Ovary (tissue), 9 donors: ENCODE results near the gene MAP2K7. TPM values are rescaled to one million over a fixed set of nuclear protein-coding genes. Genes with fewer than 3 reads are reported as not detected.

Experiments
- DNase-seq, 5 donors: peaks; one replicate each; pipeline ENCODE4 v3.0.0-alpha.2; 2019 to 2020
- H3K27ac ChIP-seq, 2 donors: fragments of 200-600 bp; one replicate each; pipeline versions ENCODE4 v1.5.1 to v1.8.0; 2019 to 2022
- H3K27me3 ChIP-seq: fragments of 200-600 bp; one replicate; pipeline ENCODE4 v1.8.0; 2022
- H3K36me3 ChIP-seq: fragments of 200-600 bp; sonication (generic); one replicate; pipeline ENCODE4 v1.5.1; 2019
- H3K4me1 ChIP-seq: one replicate; pipeline ENCODE4 v1.8.1; 2013; ENCODE audit warnings: mild to moderate bottlenecking, moderate library complexity; ENCODE audit not compliant: insufficient read depth
- H3K4me3 ChIP-seq: fragments of 200-600 bp; sonication (generic); one replicate; pipeline ENCODE4 v1.5.1; 2017
- H3K9me3 ChIP-seq, 2 donors: fragments of 200-600 bp in 1 of 2; sonication (generic) in 1 of 2; one replicate each; pipeline versions ENCODE4 v1.5.1 to v1.8.1; 2013 to 2019; ENCODE audit warnings: mild to moderate bottlenecking in 1 of 2, moderate library complexity in 1 of 2
- EP300 ChIP-seq: sonication (generic); formaldehyde crosslinking; IDR thresholded peaks from one replicate; pipeline ENCODE4 v1.6.1; 2017; ENCODE audit warnings: antibody characterized with exemption
- POLR2A ChIP-seq: fragments of 450-650 bp; IDR thresholded peaks from one replicate; pipeline ENCODE4 v1.6.1; 2017; ENCODE audit warnings: antibody characterized with exemption, mild to moderate bottlenecking, moderate library complexity
- WGBS, 3 donors: extraction: QIAGEN DNeasy Blood & Tissue Kit in 1 of 3; methylation state at CpG; one replicate each; pipeline versions ENCODE4 v1.1.5 to v1.1.7; 2013 to 2017; 5-methylcytosine and 5-hydroxymethylcytosine counted together
- intact Hi-C, 4 donors: fragments of 100-400 bp; cut with DNase I; formaldehyde crosslinking; loops; one replicate each; pipeline versions ENCODE4 v1.11.0 to v1.15.1; 2022 to 2023
- polyA plus RNA-seq, 2 donors: library from polyadenylated mRNA; stranded (reverse); fragments of 200-250 nt in 1 of 2; fragments of 350-450 nt in 1 of 2; fragmentation: Illumina TruSeq in 1 of 2; extraction: RNeasy Lipid Tissue Mini Kit (QIAGEN cat#74804) in 1 of 2; gene quantifications; one replicate each; pipeline ENCODE4 v1.2.3, GENCODE V29; 2013 to 2014
- total RNA-seq, 7 donors: library from RNA; depleted of rRNA in 2 of 7; stranded (reverse); fragments of >200 nt in 2 of 7; fragmentation: NEBNext Ultra II Directional in 3 of 7; extraction: Animal tissue kit (Norgen Biotek cat#: 25700) in 3 of 7; gene quantifications; one replicate each; pipeline versions ENCODE4 v1.1.0 to v1.2.4, GENCODE V29; 2016 to 2023
- TF ChIP-seq, protein P1 (sequence below), 3 donors: fragments of 450-650 bp in 2 of 3; fragments of 200-600 bp in 1 of 3; IDR thresholded peaks; one replicate each; pipeline versions ENCODE4 v1.5.1 to v1.8.0; 2016 to 2022; ENCODE audit warnings: antibody characterized with exemption in 3 of 3, mild to moderate bottlenecking in 1 of 3
- donor health status: DM: no; HTN: no; CAD: no; lungs with moderate emphysema.
- donor health status: DM: no; HTN: no; CAD: no.
- donor health status: Bipolar disorder and iron deficiency.
- donor health status: DM: yes; HTN: yes; CAD: no.
- donor health status: DM: no; HTN: no; CAD: no.
- donor health status: DM: yes; HTN: yes; CAD: no.

The MAP2K7 gene
- total and polyA plus RNA-seq, 9 donors = 6.3 to 35.5 (median 26.3) TPM

DNA sequence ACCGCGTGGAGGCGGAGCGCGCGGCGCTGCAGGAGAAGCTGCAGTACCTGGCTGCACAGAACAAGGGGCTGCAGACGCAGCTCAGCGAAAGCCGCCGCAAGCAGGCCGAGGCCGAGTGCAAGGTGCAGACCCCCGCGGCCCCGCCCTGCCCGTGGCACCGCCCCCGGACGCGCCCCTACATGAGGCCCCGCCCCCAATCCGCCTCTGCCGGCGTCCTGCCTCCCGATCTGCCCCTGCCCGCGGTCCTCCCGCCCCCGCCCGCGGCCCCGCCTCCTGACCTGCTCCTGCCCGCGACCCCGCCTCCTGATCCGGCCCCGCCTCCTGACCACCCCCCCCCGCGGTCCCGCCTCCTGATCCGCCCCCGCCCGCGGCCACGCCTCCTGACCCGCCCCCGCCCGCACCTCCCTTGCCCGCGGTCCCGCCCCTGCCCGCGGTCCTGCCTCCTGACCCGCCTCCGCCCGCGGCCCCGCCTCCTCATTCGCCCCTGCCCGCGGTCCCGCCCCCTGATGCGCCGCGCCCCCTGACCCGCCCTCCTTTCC, 41.2 kb upstream of the MAP2K7 start:
- no peaks in the 10 kb centered on the region for H3K27me3 ChIP-seq
- peaks cover 7% of the 10 kb centered on the region for H3K4me1 ChIP-seq
- 6 to 27% (median 8%) methylated on average over 3 to 65 of the region's 67 CpGs for WGBS, 3 donors
- peak; percentile 58 to 81 (median 75) for DNase-seq
- H3K36me3 ChIP-seq = no peaks in the 10 kb centered on the region
- H3K27ac ChIP-seq = no peak overlapping the region
- intact Hi-C loops = no loop called here
- no peak for TF ChIP-seq EP300
- TF ChIP-seq POLR2A = no peak
- TF ChIP-seq, protein P1, sequence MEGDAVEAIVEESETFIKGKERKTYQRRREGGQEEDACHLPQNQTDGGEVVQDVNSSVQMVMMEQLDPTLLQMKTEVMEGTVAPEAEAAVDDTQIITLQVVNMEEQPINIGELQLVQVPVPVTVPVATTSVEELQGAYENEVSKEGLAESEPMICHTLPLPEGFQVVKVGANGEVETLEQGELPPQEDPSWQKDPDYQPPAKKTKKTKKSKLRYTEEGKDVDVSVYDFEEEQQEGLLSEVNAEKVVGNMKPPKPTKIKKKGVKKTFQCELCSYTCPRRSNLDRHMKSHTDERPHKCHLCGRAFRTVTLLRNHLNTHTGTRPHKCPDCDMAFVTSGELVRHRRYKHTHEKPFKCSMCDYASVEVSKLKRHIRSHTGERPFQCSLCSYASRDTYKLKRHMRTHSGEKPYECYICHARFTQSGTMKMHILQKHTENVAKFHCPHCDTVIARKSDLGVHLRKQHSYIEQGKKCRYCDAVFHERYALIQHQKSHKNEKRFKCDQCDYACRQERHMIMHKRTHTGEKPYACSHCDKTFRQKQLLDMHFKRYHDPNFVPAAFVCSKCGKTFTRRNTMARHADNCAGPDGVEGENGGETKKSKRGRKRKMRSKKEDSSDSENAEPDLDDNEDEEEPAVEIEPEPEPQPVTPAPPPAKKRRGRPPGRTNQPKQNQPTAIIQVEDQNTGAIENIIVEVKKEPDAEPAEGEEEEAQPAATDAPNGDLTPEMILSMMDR (IDR thresholded peaks at IDR 0.05) = no peak
- H3K9me3 ChIP-seq = no peaks in the 10 kb centered on the region
- no peak overlapping the region for H3K4me3 ChIP-seq

- Histone ChIP-seq H3K27ac (no peak overlapping the region), H3K4me3 (no peak overlapping the region), H3K9me3 (no peaks in the 10 kb centered on the region), H3K36me3 (no peaks in the 10 kb centered on the region), H3K27me3 (no peaks in the 10 kb centered on the region), H3K4me1 (peaks cover 7% of the 10 kb centered on the region)
- intact Hi-C loops = no loop called here
- peak in 2 of 5 donors; percentile 40 to 54 for DNase-seq
- no peak for TF ChIP-seq EP300
- TF ChIP-seq, protein P1 (IDR thresholded peaks at IDR 0.05) = no peak
- no peak for TF ChIP-seq POLR2A
- 79 to 88% (median 86%) methylated on average over 77 to 83 of the region's 83 CpGs for WGBS, 3 donors
These were observed 40.3 kb upstream of the MAP2K7 start for GRCh38 chr19:7863157-7863970.

DNA sequence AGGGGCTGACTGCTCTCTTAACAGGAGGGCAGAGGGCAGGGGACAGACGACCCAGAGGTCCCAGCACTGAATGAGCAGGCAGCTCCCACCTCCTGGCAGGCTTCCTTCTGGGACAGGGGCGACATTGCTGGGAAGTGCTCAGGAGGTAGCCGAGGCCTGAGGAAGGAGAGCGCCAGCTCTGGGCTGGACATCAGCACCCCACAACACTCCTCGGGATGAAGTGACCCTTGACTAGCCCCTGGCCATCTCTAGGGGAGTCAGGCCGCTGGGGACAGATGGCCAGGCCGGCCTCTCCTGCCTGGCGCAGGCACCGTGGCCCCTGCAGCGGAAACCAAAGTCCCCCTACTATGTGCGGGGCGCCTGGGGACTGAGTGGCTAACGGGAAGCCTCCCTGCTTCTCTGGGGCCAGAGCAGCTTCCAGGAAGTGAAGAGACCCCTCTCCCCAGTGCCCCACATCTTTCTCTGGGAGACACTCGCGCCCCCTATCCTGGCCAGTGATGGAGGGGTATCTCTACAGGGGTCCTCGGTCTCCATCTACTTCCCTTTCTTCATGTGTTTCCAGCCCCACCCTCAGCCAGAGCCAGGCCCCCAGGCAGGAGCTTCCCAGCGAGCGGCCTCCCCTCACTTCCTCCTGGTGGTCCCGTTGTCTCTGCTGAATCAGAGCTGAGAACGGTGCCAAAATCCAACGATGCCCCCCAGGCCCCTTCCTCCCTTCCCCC, 39.5 kb upstream of the MAP2K7 start:
- H3K4me3 ChIP-seq = no peak overlapping the region
- intact Hi-C loops = no loop called here
- 80 to 84% (median 80%) methylated on average over 21 of the region's 21 CpGs for WGBS, 3 donors
- H3K9me3 ChIP-seq = no peaks in the 10 kb centered on the region
- peak in 2 of 5 donors; percentile 26 to 27 for DNase-seq
- H3K27ac ChIP-seq = no peak overlapping the region
- peaks cover 12% of the 10 kb centered on the region for H3K4me1 ChIP-seq
- no peaks in the 10 kb centered on the region for H3K36me3 ChIP-seq
- H3K27me3 ChIP-seq = no peaks in the 10 kb centered on the region
- TF ChIP-seq, protein P1 (IDR thresholded peaks at IDR 0.05) = no peak
- TF ChIP-seq POLR2A (no peak), EP300 (no peak)

- intact Hi-C loops = no loop called here
- H3K27ac ChIP-seq = no peak overlapping the region
- H3K27me3 ChIP-seq = no peaks in the 10 kb centered on the region
- TF ChIP-seq POLR2A (no peak), EP300 (no peak)
- TF ChIP-seq, protein P1 (IDR thresholded peaks at IDR 0.05) = no peak
- H3K4me1 ChIP-seq = peaks cover 12% of the 10 kb centered on the region
- DNase-seq = peak in 2 of 5 donors; percentile 22 to 23
- H3K9me3 ChIP-seq = no peaks in the 10 kb centered on the region
- H3K4me3 ChIP-seq = no peak overlapping the region
- WGBS, 3 donors = 65 to 77% (median 71%) methylated on average over 18 of the region's 18 CpGs
- no peaks in the 10 kb centered on the region for H3K36me3 ChIP-seq
These were observed 39.0 kb upstream of the MAP2K7 start for GRCh38 chr19:7864690-7865074.
